ENCODE measurements around the gene WNT2. TPM values are rescaled to one million over a fixed set of nuclear protein-coding genes. Genes with fewer than 3 reads are reported as not detected.

Gene WNT2
- not detected in 2 replicates for total RNA-seq

GRCh38 chr7:117322741-117323304 is at the start of gene WNT2:
TSS of gene WNT2 (minus strand) at chr7:117323058. CDS start at chr7:117322989, 69 bp downstream.
- no peak for DNase-seq (ENCODE audit: extremely low read depth, low read depth, low spot score)

DNA sequence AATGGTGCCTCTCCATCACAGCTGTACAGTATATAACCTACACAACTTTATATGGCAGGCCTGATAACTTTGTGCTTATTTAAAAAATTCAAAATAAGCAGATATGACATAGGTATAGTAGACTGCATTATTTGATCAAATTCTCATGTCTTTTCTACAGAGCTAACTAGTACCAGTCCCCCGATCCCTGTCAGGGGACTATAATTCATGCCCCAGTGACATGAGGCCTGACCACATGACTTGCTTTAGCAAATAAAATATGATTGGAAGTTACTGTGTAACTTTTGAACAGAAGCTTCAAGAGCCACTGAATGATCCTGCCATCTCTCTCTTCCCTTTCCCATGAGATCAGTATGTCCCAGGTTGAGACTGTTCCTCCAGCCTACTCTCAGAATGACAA is 49.2 kb upstream of the WNT2 start:
- DNase-seq (ENCODE audit: extremely low read depth, low read depth, low spot score), result no peak

DNA sequence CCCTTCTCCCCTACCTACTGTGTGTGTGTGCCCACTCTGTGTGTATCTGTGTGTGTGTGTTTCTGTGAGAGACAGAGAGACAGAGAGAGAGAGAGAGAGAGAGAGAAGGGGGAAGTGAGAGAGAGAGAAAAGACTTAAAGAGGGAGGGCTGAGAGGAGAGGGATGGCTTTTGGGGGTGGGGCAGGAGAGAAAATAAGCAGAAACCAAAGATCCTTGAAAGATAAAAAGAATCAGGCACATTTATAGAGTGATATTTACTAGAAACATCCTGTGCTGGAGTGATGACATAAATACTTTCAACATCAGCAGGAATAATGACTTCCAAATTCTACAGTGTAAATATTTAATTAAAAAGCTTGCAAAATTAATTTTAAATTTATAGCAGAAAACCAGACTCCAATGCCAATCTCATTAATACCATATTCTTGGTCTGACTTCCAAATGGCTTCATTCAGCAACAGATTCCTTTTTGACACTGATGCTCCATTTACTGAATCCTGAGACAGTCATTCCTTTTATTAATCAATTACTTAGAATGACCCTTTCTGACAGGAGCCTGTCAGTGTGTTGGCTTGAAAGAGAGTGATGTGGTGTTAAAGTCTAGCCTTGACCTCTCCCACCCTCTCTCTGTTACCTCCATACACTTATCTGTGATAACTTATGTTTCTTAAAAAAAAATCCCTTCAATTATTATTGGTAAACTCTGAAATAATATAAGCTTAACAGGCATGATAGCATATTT is 41.7 kb upstream of the WNT2 start:
- no peak for DNase-seq (ENCODE audit: extremely low read depth, low read depth, low spot score)

DNA sequence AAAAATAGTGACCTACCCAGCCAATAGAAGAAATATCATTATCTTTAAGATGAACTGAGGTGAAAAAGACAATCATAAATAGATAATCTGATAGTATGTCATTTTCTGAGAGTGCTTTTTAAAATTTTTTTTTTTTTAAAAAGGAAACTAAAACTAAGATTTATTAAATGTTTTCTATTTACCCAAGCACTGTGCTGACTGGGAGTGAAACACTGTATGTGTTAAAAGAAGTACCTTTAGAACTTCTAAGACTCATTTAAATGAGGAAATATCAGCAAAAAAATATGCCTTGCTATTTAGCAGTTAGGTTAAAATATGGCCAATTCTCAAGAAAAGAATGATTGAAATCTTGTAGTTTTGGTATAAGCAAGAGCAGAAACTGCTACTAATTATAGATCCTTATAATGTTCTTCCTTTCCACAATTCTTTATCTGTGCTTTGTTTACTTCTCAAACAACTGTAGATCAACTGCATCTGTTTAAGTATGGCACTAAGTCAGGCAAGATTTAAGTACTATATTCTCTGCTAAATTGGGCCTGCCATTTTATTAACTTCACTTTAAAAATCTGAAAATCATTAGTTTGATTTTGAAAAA is 39.5 kb upstream of the WNT2 start:
- no peak for DNase-seq (ENCODE audit: extremely low read depth, low read depth, low spot score)

- DNase-seq (ENCODE audit: extremely low read depth, low read depth, low spot score), result no peak
These were observed 27.2 kb upstream of the WNT2 start for GRCh38 chr7:117350027-117350426.

GRCh38 chr7:117349570-117349969 is 26.7 kb upstream of the WNT2 start:
- DNase-seq (ENCODE audit: extremely low read depth, low read depth, low spot score), result no peak

DNA sequence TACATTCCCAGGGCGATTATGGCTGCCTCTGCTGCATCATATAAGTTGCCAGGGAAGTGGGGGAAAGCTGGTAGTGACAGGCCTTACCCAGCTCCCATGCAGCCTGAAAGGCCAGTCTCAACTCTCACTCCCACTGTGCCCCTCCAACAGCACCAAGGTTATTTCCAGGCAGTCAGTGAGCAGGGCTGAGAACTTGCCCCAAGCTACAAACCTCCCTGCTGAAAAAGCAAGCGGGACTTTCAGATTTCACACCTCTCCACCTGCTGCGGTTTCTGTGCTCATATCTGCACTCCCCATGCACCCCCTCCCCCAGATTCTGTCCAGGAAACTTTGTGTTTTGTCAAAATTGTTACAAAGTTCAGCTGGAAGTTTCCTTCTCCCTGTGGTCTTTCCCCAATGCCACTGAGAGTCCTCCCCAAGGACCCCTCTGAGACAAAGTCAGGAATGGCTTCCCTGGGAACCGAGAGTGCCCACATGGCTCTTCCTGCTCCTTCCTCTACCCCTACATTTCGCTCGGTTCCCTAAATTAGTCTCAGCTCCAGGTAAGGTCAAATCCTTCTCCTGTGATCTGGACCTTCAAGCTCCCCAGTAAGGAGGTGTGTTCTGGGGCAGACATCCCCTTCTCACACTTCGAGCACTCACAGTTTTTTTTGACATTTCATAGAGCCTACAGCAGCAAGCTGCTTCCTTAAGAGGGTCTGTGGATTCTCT is 25.3 kb upstream of the WNT2 start:
- DNase-seq (ENCODE audit: extremely low read depth, low read depth, low spot score), result no peak

GRCh38 chr7:117347480-117347879 is 24.6 kb upstream of the WNT2 start:
- no peak for DNase-seq (ENCODE audit: extremely low read depth, low read depth, low spot score)

- no peak for DNase-seq (ENCODE audit: extremely low read depth, low read depth, low spot score)
These were observed 23.3 kb upstream of the WNT2 start for GRCh38 chr7:117346161-117346560.

DNA sequence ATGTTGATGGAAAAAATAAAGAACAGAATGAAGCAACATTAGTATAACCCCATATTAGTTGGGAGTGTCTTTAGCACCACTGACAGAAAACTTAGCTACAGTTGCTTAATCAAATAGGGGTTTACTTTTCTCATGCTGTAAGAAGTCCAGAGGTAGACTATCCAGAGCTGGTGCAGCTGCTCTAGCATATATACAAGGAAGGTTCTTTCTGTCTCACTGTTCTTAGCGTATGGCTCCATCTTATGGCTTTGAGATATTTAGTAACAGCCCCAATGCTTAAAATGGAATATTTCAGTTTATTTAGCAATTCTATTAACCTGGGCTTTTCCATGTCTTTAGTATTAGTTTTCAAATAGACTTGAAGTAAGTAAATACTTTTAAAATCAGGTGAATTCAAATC is 15.2 kb upstream of the WNT2 start:
- no peak for DNase-seq (ENCODE audit: extremely low read depth, low read depth, low spot score)

- DNase-seq (ENCODE audit: extremely low read depth, low read depth, low spot score), result no peak
These were observed 10.3 kb upstream of the WNT2 start for GRCh38 chr7:117333168-117333567.

DNA sequence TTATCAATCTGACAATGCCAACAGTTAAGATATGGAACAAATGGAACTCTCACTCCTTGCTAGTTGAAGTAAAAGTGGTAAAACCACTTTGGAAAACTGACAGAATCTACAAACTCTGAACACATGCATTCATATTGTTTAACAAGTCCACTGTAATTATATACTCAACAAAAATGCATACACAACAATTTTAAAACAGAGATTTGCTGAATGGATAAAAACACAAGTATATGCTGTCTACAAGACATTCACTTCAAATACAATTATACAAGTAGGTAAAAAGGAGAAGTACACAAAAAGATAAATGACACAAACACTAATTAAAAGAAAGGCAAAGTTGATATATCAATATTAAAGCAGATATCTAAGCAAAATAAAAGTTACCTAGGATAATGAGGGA is 9.2 kb upstream of the WNT2 start:
- DNase-seq (ENCODE audit: extremely low read depth, low read depth, low spot score), result no peak

DNA sequence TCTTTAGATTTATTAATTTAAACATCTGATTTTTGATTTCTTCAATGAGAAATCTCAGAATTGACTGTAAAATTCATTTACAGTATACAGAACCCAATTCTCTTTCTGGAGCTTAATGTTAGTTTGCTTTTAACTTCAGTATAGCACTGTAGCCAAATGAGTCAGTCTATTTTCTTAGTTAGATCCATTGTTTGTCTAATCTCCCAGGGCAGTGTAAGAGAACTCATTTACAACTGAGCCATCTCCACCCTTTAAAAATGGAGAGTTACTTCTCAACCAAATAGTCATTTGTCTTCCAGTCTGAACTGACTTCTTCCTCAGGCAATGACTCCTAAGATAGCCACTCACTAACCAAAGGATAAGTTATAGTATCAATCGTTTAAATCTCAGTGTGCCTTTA is 3.0 kb upstream of the WNT2 start:
- no peak for DNase-seq (ENCODE audit: extremely low read depth, low read depth, low spot score)

DNA sequence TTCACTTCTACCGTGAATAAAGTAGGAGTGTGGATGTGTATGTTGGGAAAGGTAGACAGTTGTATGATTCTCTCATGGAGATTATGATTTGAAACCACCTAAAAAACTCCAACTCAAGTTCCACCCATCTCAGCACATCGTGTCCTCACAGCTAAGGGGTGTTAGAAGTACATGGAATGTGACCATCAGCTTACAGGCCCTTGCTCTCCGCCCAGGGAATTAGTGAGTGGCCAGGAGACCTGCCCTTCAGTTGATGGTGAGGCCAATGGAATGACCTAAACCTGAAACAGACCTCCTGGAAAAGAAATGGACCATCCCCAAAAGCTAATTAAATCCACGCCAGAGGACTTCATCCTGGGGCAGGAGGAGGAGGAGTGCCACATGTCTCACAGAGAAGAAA is 2.1 kb upstream of the WNT2 start:
- no peak for DNase-seq (ENCODE audit: extremely low read depth, low read depth, low spot score)

DNA sequence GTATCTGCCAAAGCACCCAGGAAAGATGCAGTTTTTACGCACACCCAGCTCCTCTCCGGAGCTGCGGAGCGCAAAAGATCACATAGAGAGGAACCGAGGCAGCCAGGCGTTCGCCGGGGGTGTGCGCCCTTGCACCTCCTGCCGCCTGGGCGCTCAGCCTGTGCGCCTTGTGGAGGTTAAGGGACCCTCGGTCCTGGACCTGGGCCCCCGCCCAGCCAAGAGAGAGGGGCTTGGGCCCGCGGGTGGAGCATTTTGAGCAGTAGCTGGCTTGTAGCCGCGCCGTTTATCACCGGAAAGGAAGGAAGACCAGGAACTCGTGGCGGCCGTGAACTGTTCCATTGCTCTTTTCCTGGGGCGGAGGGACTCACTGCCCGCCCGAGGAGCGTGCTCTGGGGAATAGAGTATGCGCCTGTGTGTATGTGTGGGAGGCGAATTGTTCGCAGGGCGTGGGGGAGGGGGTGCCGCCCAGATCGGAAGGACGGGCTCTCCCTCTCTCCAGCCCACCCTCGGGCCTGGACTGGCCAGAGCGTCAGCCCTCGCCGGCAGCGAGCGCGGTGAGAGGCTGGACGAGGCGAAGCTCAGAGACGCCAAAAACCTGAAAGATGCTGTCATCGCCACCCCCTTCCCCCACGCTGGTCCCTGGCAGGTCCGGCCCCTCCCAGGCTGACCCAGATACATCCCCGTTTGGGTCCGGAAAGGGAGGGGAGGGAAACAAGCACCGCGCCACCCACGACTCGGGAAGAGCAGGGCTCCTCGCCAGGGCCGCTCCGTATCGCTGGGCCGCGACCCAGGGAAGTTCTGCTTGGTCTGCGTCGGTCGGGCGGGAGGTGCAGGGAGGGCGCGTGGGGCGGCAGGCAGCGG is 1.2 kb upstream of the WNT2 start:
- DNase-seq (ENCODE audit: extremely low read depth, low read depth, low spot score), result no peak

- no peak for DNase-seq (ENCODE audit: extremely low read depth, low read depth, low spot score)
These were observed 520 bp upstream of the WNT2 start for GRCh38 chr7:117323305-117323850.

DNA sequence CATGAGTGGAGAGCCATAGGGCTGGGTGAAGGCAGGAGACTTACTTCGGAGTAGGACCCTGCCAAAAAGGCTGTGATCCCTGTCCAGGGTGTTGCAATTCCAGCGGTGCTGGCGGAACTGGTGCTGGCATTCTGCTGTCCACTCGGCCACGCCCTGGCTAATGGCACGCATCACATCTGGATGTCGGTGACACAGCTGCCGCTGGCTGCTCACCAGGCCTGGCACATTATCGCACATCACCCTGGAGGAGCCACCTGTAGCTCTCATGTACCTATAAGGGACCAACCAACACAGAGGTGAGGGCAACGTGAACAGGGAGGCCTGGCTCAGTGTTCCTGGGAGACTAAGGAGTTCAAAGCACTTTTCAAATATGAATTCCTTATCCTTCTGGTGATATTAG is 2.3 kb downstream of the WNT2 start:
- no peak for DNase-seq (ENCODE audit: extremely low read depth, low read depth, low spot score)

- no peak for DNase-seq (ENCODE audit: extremely low read depth, low read depth, low spot score)
These were observed 3.7 kb downstream of the WNT2 start for GRCh38 chr7:117319181-117319580.

GRCh38 chr7:117313582-117313981 is 9.3 kb downstream of the WNT2 start:
- no peak for DNase-seq (ENCODE audit: extremely low read depth, low read depth, low spot score)
